HL-60 (cell line): ENCODE results near the gene NMRK1.

Experiments used
- DNase-seq, 2 experiments: peaks; one replicate each; pipeline ENCODE4 v3.0.0-alpha.2; 2010 to 2020; ENCODE audit warnings: low read depth in 1 of 2, low spot score in 1 of 2
- H3K27ac ChIP-seq: fragments of 250-450 bp; sonication (Bioruptor Pico); replicated peaks from 2 replicates; pipeline ENCODE4 v1.5.1; 2020; ENCODE audit warnings: mild to moderate bottlenecking, moderate library complexity
- H3K27me3 ChIP-seq: fragments of 250-450 bp; sonication (Bioruptor Pico); 2 replicates; pipeline ENCODE4 v1.5.1; 2021; ENCODE audit warnings: mild to moderate bottlenecking, moderate library complexity; ENCODE audit not compliant: insufficient read depth, poor library complexity, severe bottlenecking
- H3K4me3 ChIP-seq: replicated peaks from 2 replicates; pipeline ENCODE4 v1.5.1; 2011; ENCODE audit warnings: mild to moderate bottlenecking, control low read depth, low read length; ENCODE audit not compliant: insufficient read depth
- GABPA ChIP-seq: IDR thresholded peaks from 2 replicates; pipeline ENCODE4 v1.6.1; 2012; ENCODE audit warnings: low read depth
- POLR2AphosphoS5 ChIP-seq: IDR thresholded peaks from 2 replicates; pipeline ENCODE4 v1.6.1; 2012; ENCODE audit warnings: low read depth
- SPI1 ChIP-seq: IDR thresholded peaks from 2 replicates; pipeline ENCODE4 v1.6.1; 2012; ENCODE audit warnings: low read depth, mild to moderate bottlenecking, borderline replicate concordance
- TF ChIP-seq, protein P1 (sequence below): IDR thresholded peaks from 2 replicates; pipeline ENCODE4 v1.6.1; 2012; ENCODE audit warnings: low read depth; ENCODE audit not compliant: insufficient replicate concordance
- TF ChIP-seq, protein P2 (sequence below): IDR thresholded peaks from one replicate; pipeline ENCODE4 v1.5.1; 2011; ENCODE audit warnings: low read length, control low read depth, inconsistent platforms; ENCODE audit not compliant: insufficient read depth

Gene NMRK1

DNA sequence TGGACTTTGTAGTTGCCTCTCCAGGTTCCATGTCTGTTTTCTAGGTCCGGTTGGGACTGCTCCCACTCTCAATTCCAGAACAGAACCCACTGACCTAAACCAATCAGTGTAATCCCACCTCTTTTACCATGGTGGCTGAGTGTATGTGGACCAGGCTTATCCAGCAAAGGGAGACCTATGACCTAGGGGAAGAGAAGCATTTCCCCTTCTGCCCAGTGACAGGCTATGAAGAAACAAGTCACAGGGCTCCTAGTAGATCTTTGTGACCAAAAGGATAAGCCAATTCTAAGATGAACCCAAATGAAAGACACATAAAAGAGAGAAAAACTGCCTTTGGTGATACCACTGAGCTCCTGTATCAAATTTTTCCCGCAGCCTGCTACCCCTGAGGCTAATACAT, 6.3 kb downstream of the NMRK1 start:
- Histone ChIP-seq H3K27ac (no peak overlapping the region), H3K4me3 (no peak overlapping the region), H3K27me3 (no peaks in the 10 kb centered on the region)
- DNase-seq: no peak
- TF ChIP-seq POLR2AphosphoS5 (no peak), SPI1 (no peak), GABPA (no peak)
- TF ChIP-seq, protein P1, sequence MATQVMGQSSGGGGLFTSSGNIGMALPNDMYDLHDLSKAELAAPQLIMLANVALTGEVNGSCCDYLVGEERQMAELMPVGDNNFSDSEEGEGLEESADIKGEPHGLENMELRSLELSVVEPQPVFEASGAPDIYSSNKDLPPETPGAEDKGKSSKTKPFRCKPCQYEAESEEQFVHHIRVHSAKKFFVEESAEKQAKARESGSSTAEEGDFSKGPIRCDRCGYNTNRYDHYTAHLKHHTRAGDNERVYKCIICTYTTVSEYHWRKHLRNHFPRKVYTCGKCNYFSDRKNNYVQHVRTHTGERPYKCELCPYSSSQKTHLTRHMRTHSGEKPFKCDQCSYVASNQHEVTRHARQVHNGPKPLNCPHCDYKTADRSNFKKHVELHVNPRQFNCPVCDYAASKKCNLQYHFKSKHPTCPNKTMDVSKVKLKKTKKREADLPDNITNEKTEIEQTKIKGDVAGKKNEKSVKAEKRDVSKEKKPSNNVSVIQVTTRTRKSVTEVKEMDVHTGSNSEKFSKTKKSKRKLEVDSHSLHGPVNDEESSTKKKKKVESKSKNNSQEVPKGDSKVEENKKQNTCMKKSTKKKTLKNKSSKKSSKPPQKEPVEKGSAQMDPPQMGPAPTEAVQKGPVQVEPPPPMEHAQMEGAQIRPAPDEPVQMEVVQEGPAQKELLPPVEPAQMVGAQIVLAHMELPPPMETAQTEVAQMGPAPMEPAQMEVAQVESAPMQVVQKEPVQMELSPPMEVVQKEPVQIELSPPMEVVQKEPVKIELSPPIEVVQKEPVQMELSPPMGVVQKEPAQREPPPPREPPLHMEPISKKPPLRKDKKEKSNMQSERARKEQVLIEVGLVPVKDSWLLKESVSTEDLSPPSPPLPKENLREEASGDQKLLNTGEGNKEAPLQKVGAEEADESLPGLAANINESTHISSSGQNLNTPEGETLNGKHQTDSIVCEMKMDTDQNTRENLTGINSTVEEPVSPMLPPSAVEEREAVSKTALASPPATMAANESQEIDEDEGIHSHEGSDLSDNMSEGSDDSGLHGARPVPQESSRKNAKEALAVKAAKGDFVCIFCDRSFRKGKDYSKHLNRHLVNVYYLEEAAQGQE: no peak

DNA sequence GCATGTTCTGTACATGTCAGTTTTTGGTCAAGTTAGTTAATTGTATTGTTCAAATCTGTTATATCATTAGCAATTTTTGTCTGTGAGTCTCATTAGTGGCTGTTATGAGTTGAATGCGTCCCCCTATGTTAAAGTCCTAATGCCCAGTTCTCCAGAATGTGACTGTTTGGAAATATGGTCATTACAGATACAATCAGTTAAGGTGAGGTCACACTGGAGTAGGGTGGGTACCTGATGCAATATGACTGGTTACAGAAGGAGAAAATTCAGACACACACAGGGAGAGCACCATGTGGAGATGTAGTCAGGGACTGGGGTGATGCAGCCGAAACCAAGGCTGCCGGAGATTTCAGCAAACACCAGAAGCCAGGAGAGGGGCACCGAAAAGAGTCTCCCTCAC, 15.1 kb downstream of the NMRK1 start:
- TF ChIP-seq, protein P2, sequence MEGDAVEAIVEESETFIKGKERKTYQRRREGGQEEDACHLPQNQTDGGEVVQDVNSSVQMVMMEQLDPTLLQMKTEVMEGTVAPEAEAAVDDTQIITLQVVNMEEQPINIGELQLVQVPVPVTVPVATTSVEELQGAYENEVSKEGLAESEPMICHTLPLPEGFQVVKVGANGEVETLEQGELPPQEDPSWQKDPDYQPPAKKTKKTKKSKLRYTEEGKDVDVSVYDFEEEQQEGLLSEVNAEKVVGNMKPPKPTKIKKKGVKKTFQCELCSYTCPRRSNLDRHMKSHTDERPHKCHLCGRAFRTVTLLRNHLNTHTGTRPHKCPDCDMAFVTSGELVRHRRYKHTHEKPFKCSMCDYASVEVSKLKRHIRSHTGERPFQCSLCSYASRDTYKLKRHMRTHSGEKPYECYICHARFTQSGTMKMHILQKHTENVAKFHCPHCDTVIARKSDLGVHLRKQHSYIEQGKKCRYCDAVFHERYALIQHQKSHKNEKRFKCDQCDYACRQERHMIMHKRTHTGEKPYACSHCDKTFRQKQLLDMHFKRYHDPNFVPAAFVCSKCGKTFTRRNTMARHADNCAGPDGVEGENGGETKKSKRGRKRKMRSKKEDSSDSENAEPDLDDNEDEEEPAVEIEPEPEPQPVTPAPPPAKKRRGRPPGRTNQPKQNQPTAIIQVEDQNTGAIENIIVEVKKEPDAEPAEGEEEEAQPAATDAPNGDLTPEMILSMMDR: no peak
- no peak for TF ChIP-seq POLR2AphosphoS5
- DNase-seq: no peak
- no peak overlapping the region for H3K4me3 ChIP-seq
- no peak overlapping the region for H3K27ac ChIP-seq
- H3K27me3 ChIP-seq: no peaks in the 10 kb centered on the region

DNA sequence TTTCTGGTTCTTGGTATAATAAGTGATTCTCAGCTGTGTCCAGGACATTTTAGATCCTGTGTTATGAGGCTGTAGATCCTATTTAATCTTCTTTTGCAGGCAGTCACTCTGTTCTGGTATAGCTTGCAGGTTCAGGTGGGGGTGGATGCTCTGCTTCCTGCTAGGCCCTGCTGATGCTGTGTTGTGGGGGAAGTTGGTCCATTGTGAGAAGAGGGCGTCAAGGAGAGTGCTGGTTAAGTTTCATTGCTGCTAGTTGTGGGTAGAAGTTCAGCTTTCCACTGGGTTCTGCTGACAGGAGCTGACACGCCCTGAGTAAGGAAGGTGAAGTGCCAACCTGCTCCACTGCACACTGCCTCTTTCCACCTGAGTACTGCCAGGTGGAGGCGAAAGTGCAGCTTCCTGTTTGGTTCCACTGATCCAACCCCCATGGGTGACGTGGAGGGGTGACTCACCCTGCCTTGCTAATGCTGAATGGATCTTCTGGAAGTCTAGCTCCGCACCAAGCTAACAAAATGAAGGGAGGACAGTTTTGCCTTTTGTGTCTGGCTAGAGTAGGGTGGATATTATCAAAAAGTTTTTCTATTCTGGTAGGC, 16.3 kb downstream of the NMRK1 start:
- Histone ChIP-seq H3K27ac (no peak overlapping the region), H3K27me3 (no peaks in the 10 kb centered on the region), H3K4me3 (no peak overlapping the region)
- TF ChIP-seq GABPA: no peak
- TF ChIP-seq POLR2AphosphoS5: no peak
- TF ChIP-seq, protein P2: no peak
- TF ChIP-seq SPI1: no peak
- TF ChIP-seq, protein P1: no peak
- DNase-seq: no peak

DNA sequence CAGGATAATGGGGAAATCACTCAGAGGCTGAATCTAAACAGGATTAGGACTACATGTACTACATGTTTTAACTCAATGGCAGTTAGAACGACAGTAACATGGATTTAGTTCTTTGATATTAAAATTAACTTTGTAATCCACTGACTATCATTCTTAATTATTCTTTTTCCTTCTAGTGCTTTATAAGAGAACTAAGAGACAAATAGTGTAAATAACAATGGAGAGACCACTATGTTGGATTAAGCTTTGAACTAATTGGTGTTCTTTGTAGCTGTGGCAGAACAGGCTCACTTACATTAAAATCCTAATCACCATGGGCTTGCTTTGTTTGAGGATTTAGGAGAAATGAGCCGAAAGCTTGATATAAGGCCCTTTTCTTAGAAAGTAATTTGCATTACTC, 18.8 kb downstream of the NMRK1 start:
- Histone ChIP-seq H3K4me3 (no peak overlapping the region), H3K27me3 (no peaks in the 10 kb centered on the region), H3K27ac (no peak overlapping the region)
- DNase-seq: no peak
- TF ChIP-seq POLR2AphosphoS5 (no peak), SPI1 (no peak), GABPA (no peak)
- TF ChIP-seq, protein P1: no peak
- TF ChIP-seq, protein P2: no peak
